ENCODE measurements around the gene USP3.
"Not testable (repeated sequence)": the region's sequence is repeated elsewhere in the genome, so short reads cannot be mapped to it uniquely, and the experiment has no call there.

The USP3 gene

DNA sequence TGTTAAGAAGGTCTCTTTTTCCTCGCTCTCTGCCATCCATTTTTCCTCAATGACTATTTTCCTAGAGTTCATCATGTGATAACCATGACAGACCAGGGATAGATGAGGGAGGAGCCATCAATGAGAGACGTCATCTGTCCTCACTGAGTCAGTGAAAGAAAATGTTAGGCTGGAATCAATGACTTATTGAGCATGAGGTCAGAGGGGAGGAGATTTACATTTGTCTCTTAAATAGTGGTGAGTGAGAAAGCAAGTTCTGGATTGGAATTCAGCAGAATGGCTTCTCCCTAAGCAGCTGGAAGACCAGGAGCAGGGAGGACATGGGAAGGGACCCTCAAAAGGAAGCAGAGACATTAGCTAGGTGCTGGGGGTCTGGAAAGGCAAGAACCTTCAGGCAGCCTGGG lies 28.2 kb upstream of the USP3 start:
- no peak for DNase-seq

DNA sequence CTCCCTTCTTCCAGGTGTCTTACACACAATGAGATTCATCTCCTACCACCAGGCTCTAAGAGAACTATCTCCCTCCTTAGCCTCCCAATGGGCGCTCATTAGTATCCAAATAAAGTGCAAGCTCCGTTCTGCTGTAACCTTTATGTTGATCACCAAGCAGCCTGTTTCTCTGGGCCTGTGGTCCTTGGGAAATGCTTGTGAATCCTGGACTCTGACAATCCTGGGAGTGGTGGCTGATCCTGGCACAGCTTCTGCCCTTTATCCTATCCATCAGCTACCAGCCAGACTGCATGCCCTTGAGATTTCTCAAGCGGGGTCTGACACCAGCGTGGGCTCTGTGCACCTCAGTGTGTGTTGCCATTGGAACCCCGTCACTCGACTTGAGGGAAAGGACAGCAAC lies 26.1 kb upstream of the USP3 start:
- DNase-seq, result no peak

DNA sequence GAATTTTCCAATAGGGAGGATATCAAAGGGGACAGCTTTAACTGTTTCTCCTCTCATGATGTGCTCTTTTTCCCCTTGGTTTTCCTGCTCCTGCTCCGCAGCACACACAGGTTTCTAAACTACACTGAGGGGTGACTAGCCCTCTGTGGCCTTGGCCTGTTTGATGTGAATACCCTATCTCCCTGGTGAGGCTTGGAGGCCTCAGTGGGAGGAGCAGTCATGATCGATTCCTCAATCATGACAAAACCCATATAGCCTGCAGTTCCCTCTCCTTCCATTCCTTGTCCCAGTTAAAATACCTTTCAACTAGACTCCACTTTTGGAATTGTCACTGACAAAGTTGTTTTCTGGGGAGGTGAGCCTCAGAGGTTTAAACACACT lies 24.0 kb upstream of the USP3 start:
- DNase-seq, result no peak

DNA sequence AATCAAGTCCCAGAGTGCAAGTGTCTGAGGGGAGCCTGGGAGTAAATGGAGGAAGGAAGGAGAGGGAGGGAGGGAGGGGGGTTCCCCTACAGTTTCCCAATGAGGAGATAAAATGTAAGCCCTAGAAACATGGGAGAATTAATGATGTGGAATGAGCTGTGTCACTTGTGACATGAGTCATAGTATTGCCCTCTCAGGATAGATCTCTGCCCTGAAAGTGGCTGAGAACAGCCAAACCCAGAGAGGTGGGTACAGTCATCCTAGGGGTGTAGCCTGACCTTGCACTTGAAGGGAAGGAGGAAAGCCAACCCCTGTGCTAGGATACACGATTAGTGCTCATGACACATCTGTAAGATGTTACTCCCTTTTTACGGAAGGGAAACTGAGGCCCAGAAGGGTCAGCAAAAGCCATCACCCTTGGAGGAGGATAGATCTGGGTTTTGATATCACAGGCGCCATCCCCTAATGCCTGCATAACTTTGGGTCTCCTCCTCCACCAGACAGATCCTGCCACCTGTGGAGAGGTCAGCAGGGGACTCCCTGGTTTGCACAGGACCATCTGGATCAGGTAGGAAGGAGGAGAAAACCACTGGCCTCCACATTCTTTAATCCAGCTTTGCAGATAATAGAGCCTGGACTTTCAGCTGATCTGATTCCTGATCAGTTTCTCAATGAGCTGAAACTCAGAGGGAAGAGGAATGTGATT lies 23.1 kb upstream of the USP3 start:
- no peak for DNase-seq

DNA sequence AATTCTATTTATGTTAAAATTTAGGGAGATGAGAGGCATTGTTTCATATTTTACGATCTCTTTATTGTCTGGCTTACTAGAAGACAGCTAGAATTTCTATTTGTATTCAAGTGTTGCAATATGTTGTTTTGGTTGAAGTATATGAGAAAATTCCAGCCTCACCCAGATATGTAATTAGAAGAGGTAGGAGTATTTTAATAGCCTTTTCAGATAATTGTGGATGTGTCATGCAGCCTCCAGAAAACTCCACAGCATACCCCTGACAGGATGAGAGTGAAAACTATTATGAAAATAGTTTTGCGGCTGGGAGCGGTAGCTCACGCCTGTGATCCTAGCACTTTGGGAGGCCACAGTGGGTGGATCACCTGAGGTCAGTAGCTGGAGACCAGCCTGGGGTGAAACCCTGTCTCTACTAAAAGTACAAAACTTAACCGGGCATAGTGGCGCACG lies 21.5 kb upstream of the USP3 start:
- DNase-seq, result peak in 2 of 3 experiments; percentile 21 to 43

DNA sequence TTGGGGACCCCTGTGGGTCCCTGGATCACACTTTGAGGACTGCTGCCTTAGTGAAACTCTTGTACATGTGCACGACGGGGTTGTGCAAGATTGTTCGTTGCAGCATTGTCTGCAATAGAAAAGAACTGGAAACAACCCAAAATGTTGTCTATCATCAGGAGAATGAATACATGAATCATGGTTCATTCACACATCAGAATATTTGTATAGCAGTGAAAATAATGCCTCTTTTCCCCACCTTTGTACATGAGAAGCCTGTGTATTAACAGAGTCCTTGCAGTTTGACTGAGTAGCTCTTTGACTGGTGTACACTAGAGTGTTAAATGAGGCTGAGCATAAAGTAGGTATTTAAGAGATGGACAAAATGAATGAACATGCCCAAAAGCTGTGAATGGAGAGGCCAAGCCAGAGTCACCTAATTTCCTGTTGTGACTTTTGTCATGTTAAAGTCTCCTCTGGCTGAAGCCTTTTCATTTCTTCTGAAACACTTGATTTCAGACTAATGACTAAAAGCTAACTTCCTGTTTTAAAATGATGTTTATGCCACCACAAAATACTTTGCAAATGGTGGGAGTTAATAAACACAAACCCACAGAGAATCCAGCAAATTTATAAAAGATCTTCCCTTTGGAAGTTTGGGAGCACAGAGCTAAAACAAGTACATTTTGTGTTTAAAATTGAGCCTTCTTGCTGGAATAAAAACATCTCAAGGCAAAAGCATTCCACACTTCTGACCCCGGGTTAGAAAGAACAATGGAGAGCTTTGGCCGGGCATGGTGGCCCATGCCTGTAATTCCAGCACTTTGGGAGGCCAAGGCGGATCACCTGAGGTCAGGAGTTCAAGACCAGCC lies 20.6 kb upstream of the USP3 start:
- no peak for DNase-seq

DNA sequence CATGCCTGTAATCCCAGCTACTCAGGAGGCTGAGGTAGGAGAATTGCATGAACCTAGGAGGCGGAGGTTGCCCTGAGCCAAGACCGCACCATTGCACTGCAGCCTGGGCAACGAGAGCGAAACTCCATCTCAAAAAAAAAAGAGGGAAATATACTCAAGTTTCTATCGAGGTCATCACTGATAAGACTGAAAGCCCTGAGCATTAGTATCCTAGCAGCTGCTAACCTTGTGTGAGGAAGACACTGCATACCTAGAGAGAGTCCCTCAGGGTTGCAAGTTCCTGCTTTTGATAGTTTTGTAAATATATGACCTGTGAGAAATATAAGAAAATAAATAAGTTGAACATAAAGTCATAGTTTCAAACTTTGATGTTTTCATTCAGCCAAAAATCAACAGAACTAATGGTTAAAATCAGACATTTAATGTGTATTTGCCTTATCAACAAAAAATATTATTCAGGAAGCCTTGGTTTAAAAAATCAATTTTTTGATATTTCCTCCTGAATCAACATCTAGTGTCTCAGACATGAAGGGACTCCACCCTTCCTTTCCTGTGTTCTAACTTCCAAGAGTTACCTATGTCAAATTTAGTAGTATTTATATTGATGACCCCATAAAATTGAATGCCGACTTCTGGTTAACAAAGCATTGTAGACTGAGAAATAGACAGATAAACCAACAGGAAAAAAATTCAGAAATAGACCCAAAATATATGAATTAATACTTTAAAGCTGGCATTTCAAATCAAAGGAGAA lies 19.8 kb upstream of the USP3 start:
- DNase-seq, result no peak

DNA sequence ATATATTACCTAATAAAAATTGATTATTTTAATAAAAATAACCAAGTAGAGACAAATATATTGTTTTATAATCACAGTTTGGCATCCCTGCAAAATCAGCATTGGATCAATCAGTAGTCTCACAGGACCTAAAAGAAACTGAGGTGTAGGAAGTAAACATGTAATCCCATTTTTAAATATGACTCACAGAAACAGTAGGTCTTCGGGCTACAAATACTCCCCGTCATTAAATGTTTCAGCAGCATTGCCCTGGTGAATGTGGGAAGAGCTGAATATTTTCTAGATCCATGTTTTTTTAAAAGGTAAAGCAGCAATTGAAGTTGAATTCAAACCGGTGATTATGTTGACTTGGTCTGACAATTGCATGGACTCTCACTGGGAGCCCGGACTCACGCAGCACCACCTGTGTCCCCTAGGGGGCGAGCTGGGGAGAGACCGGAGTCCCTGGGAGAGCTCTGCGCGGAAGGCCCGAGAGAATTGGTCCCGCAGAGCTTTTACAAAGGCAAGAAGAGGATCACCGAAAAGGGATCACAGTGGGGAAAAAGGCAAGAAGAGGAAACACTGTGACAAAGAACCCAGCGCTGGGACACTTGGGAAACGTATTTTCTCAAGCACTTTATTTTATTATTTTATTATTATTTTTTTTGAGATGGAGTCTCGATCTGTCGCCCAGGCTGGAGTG lies 17.2 kb upstream of the USP3 start:
- peak in 2 of 3 experiments; percentile 42 to 47 for DNase-seq

DNA sequence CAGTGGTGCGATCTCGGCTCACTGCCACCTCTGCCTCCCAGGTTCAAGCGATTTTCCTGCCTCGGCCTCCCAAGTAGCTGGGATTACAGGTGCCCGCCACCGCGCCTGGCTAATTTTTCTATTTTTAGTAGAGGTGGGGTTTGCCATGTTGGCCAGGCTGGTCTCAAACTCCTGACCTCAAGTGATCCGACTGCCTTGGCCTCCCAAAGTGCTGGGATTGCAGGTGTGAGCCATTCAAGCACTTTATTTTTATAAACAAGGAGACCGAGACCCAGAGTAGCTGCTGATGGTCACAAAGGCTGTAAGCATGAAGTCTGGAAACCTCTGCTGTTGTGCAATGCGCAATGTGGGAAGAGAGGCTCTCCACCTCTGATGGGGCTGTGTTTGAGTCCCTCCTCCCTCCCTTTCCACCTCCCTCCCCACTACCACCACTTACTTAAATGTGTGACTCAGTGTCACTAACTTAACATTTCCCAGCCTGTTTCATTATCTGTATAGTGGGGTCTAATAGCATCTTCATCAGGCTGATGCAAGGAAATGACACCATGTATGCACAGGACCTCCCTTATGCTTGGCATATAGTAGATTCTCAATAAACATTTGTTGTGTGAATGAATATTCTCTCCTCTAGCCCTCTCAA lies 16.5 kb upstream of the USP3 start:
- not testable (repeated sequence) for DNase-seq

DNA sequence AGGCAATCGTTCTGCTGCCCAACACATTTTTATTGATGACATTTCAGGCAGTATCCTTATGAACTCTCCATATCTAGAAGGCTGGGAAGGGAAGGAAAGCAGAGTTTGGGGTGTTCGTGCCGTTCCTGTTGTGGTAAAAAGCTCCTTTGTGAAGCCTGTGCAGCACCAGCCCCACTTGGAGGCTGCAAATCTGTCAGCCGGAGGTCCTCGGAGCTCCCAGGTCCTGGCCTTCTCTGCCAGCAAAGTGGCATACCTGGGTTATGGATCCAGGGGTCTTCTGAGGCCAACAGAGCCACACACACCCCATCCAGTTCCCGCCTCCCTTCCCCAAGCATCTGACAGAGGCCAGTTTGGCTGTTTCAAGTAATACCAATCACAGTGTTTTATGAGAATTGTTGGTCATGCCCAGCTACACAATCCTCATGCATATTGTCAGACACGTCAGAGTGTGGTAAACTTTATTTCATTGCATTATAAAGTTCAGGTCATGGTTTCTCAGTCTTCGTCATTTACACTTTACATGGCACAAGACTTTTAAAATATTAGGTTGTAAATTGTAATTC lies 15.9 kb upstream of the USP3 start:
- no peak for DNase-seq

DNA sequence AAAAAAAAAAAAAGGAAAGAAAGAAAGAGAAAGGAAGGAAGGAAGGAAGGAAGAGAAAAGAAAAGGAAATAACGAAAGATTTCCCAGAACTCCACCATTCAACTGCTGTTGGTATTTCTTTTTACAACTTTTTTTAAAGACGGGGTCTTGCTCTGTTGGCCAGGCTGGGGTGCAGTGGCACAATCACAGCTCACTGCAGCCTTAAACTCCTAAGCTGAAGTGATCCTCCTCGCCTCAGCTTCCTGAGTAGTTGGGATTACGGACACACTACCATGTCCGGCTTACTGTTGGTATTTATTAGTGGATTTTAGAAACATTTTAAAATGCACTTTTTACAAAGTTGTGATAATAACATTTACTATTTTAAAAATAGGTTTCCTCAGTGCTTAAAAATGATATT lies 15.0 kb upstream of the USP3 start:
- no peak for DNase-seq

DNA sequence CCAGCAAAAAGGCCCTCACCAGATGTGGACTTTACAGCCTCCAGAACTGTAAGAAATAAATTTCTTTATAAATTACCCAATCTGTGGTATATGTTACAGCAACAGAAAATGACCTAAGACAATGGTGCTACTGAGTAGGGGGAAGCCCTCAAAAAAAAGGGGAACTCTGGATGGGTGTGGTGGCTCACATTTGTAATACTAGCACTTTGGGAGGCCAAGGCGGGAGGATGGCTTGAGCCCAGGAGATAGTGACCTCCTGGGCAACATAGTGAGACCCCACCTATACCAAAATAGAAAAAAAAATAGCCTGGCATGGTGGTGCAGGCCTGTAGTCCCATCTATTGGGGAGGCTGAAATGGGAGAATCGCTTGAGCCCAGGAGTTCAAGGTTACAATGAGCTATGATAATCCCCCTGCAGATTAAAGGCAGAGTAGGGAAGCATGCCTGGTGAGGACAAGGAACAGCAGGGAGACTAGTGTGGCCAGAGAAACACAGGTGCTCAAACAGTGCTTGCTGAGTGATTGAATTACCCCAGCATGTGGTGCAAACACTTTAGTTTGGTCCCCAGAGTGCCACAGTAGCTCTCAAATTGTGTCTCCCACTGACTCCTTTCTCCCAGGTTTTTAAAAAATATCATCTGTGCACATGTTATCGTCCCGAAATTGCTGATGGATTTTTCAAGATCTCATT lies 13.9 kb upstream of the USP3 start:
- DNase-seq, result peak; percentile 3 to 95 (median 84)

DNA sequence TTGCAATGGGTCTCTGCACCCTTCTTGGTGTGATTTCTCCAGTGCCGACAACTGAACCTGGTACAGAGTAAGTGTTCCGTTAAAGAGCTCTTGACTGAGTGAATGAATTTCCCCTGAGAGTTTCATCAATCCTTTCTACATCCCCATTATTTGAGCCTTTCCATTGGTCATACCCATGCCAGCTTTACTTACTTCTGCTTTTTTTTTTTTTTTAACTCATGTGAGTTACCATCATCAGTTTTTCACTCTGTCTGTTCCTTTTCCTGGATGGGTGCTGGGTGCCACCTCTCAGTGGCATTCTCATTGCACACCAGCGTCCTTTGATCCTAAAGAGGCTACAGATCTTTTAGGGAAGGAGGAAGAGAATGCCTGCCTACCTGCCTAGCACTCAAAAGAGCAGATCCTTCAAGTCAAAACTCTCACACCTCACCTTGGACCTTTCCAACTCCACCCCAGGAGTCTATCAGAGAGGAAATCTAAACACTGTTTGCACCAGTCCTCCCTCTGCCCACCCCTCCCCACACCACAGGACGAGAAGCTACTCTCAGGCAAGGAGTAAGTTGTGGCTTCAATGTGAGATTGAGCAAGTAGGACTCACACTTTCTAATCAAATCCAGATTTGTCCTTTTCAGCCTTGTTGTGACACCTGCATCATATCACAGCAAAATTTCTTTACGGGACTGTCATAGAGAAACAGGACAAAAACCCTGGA lies 13.1 kb upstream of the USP3 start:
- DNase-seq, result peak in 2 of 3 experiments; percentile 1 to 44

DNA sequence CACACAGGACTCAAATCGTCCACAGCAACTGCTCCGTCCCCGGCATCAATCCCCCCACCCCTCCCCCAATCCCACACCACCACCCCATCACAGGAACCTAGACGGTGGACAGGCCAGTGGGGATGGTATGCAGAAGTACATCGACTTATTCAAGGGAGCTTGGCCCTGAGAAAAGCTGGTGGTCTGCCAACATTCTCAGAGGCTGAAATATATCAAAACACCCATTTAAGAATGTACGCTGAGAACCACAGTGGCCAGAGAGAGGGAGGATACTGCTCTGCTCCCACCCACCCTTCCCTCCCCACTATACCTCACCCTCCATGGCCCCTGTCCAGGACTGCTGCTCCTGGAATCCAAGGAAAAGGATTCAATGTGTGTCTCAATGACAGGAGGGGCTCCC lies 12.4 kb upstream of the USP3 start:
- no peak for DNase-seq

DNA sequence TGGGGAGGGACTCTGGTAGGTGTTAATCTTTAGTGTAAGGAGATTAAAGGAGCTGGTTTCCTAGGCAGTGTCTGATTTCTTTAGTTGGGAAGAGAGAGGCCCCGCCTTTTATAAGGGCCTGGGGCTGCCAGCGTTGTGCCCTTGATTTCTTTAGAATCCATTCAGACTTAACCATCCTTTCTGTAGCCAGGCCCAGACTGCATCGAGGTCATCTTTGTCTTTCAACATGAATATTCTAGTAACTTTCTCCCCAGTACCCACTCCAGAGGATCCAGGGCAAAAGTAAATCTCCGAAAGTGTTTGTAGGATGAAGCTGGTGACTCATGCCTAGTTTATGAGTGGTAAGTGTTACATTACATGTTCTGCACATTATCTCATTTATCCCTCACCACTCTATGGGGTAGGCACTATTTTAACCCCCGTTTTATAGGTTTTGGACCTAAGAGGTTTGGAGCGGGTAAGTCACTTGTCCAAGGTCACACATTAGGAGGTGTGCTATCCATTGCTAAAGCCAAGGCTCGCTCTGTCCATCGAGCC lies 11.8 kb upstream of the USP3 start:
- no peak for DNase-seq

DNA sequence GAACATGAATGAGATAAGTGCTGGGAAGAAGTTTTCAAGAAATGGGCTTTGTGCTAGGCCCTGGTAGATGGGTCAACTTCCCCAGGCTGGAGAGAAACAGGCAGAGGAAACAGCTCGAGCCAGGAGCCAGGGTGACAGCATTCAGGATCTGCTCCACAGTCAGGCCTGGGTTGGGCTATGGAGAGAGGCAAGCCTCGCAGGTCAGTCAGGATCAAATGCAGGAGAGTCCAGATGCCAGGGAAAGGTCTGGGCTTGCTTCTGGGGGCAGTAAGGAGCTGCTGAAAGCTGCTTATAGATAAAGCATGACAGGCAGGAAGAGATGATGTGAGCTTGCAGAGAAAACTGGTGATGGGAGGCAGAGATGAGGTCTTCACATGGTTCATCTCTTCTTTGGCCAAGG lies 11.0 kb upstream of the USP3 start:
- no peak for DNase-seq

DNA sequence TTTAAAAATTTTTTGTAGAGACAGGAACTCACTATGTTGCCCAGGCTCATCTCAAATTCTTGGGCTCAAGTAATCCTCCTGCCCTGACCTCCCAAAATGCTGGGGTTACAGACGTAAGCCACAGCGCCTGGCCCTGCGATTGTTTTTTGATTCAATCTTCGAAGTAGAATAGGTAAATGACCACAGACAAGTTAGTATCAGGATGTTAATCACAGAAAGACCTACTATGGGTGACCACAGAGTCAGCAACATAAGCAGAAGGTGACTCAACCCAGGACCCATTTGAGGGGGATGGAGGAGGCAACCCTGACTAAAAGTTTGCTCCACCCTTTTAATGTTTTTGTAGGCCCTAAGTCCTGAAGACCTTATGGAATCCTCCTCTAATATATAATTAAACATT lies 10.0 kb upstream of the USP3 start:
- DNase-seq, result no peak

DNA sequence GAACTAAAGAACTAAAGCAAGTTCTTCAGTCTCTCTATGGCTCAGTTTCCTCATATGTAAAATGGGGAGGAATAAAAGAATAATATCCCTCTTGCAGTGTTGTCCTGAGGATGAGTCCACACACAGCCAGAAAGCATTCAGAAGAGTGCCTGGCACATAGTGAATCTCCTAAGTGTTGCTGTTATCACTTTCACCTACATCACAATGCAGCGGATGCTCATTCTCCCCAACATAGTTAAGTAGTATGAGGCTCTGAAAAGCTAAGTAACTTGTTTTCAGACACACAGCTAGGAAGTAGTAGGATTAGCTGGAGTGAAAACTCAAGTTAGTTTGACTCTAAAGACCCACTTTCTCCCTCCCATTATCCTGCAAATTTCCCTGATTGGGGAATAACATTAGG lies 9.1 kb upstream of the USP3 start:
- DNase-seq, result no peak

DNA sequence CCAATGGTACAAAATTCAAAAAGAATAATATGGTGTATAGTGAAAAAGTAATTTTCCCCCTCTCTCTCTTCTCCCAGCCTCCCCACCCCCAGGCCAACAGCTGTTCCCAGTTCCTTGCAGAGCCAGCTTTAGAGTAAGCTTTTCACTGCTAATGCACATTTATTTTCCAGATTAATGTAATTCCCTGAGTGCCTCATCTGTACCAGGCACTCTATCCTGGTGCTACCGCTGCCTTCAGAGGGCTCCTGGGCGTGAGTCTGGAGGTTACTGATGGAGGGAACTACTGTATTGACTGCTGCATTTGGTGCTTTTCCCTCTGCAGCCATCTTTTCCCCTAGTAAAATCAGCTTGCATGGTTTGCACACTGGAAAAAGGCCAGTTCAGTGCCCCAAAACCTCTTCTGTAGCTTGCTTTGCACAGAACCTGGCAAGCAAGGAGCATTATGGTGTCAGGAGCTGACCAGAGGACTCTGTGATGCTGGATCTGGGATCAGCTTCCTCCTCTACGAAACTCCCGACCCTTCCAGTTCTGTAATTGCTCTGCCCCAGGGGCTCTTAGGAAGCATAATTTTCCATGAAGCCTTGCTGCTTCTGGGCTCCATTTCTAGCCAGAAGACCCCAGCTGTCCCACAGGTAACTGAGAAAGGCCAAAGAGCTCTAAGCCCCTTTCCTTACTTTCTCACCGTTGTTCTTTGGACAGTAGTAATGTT lies 8.5 kb upstream of the USP3 start:
- peak in 1 of 3 experiments; percentile 33 for DNase-seq

All from NCI-H1417 (cell line).